AG09319 (cell line): ENCODE measurements around the gene OSCP1.
"Not testable (repeated sequence)": the region's sequence is repeated elsewhere in the genome, so short reads cannot be mapped to it uniquely, and the experiment has no call there.

Experiments used
- DNase-seq: peaks from one replicate; pipeline ENCODE4 v3.0.0-alpha.2; 2010; ENCODE audit warnings: low read depth; ENCODE audit errors: extremely low read depth
- CTCF ChIP-seq: IDR thresholded peaks from 2 replicates; pipeline ENCODE4 v1.5.1; 2011; ENCODE audit warnings: low read depth, mild to moderate bottlenecking, inconsistent platforms, low read length, moderate library complexity

OSCP1 gene

DNA sequence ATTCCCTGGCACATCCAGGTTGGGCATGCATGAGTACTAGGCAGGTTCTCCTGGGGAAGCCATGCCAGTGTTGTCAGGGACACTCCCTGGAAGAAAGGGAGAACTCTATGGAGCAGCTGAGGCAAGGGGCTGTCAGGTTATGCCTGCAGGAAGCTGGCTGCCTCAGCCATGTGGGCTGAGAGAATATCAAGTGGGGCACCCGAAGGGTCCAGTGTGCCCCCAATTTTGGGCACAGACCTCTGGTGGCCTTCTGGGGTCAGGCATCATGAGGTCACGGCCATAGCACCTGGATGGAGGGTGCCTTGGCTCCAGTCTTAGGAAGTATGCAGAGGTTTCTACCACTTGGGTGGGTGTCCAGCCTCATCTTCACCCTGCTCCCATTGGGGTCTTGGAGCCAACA, 29.9 kb upstream of the OSCP1 start:
- no peak for TF ChIP-seq CTCF
- DNase-seq = no peak

GRCh38 chr1:36479505-36480051, 29.3 kb upstream of the OSCP1 start:
- no peak for TF ChIP-seq CTCF
- no peak for DNase-seq

DNA sequence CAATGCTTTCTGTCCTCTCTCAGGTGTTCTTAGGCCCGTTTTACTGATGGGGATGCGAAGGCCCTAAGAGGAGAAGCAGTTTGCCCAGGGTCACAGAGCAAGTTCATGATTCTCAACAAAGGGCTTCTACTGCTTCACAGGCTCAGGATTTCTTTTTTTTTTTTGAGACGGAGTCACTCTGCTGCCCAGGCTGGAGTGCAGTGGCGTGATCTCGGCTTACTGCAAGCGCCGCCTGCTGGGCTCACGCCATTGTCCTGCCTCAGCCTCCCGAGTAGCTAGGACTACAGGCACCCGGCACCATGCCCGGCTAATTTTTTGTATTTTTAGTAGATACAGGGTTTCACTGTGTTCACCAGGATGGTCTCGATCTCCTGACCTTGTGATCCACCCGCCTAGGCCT, 27.4 kb upstream of the OSCP1 start:
- DNase-seq = not testable (repeated sequence)

DNA sequence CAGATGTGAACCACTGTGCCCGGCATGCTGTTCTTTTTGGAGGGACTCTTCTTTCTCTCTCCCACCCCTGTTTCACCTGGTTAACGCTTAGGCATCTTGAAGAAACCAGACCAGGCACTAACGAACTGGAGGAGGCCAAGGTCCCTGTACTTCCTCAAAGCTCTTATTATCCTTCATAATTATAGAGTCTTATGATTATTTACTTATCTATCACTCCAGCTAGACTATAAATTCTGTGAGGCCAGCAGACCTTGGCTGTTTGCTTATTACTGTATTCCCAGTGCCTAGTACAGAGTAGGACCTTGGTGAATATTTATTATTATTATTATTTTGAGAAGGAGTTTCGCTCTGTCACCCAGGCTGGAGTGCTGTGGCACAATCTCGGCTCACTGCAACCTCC, 26.7 kb upstream of the OSCP1 start:
- DNase-seq = no peak
- no peak for TF ChIP-seq CTCF

GRCh38 chr1:36475910-36476604, 25.8 kb upstream of the OSCP1 start:
- no peak for DNase-seq
- no peak for TF ChIP-seq CTCF

DNA sequence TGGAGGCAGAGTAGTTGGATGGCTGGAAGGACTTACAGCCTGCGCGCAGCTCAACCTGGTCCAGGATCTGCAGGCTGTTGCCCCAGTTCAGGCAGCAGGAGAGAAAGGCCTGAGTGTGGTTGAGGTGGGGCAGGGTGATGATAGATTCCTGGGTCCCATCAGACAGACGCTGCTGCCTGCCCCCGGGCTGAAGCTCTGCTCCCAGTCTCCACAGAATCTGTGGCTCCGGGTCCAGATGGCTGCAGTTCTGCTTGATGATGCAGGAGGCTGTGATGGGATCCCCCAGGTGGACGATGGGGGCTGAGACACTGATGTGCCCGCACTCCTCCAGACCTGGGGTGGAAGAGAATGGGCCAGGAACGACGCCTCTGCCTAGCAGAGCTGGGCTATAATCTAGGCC, 25.1 kb upstream of the OSCP1 start:
- no peak for TF ChIP-seq CTCF
- no peak for DNase-seq

DNA sequence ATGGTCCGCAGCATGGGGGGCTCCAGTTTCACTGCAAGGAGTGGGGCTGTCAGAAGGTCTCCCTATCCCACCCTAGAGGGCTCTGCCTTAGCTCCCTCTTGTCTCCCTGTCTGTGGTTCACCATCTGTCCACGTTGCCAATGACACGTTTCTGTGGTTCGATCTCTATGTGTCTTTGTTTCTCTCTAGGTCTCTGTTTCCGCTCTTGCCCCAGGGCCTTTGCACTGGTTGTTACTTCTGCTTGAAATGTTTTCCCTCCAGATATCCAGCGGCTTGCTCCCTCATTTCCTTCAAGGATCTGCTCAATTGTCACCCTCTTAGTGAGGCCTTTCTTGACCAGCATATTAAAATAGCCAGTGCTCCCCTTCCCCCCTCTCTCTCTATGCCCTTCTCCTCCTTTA, 22.4 kb upstream of the OSCP1 start:
- DNase-seq = no peak
- TF ChIP-seq CTCF = no peak
